GM10248 (cell line): ENCODE data around the gene AKAP12.

Source experiments
- CTCF ChIA-PET: fragments of 300-600 bp; sonication (Branson Sonifier 250); formaldehyde crosslinking; extraction: SDS; loops from one replicate; lab custom pipeline; 2021; ENCODE audit warnings: antibody characterized with exemption; lab: Yijun Ruan, JAX
- POLR2A ChIA-PET: fragments of 350-650 bp; sonication (Branson Sonifier 250); formaldehyde crosslinking; extraction: SDS; loops from one replicate; lab custom pipeline; 2020; ENCODE audit warnings: antibody characterized with exemption; lab: Yijun Ruan, JAX
- DNase-seq: peaks from one replicate; pipeline ENCODE4 v3.0.0; 2012; ENCODE audit errors: extremely low spot score
- CTCF ChIP-seq: IDR thresholded peaks from 2 replicates; pipeline ENCODE4 v1.5.1; 2012; ENCODE audit warnings: mild to moderate bottlenecking, low read depth; ENCODE audit errors: extremely low read depth, missing control alignments, control extremely low read depth

AKAP12 gene

GRCh38 chr6:151357758-151358436 is 118.1 kb downstream of the AKAP12 start:
- POLR2A ChIA-PET: no interaction called here
- CTCF ChIA-PET: interaction anchor here (0.9 to 3.0 kb wide), 6 partner anchors 9 to 344 kb away, joined by 3 to 16 read pairs (median 4); no protein-coding TSS in a partner anchor
- no peak for DNase-seq
- TF ChIP-seq CTCF: no peak

GRCh38 chr6:151358475-151358874 is 118.7 kb downstream of the AKAP12 start:
- POLR2A ChIA-PET: no interaction called here
- no peak for DNase-seq
- CTCF ChIA-PET: interaction anchor here (0.9 to 3.0 kb wide), 5 partner anchors 10 to 344 kb away, joined by 3 to 16 read pairs (median 3); no protein-coding TSS in a partner anchor
- no peak for TF ChIP-seq CTCF

GRCh38 chr6:151359486-151359885 is 119.7 kb downstream of the AKAP12 start:
- ChIA-PET POLR2A (no interaction called here), CTCF (interaction anchor here (2.5 to 3.0 kb wide), 2 partner anchors 24 to 35 kb away, joined by 11 to 16 read pairs; no protein-coding TSS in a partner anchor)
- TF ChIP-seq CTCF: no peak
- DNase-seq: no peak

GRCh38 chr6:151365233-151365632 is 125.5 kb downstream of the AKAP12 start:
- no peak for TF ChIP-seq CTCF
- POLR2A ChIA-PET: no interaction called here
- DNase-seq: no peak
- CTCF ChIA-PET: interaction anchor here (0.6 to 1.6 kb wide), 2 partner anchors 41 to 473 kb away, joined by 3 to 4 read pairs; no protein-coding TSS in a partner anchor

- DNase-seq: no peak
- ChIA-PET POLR2A (no interaction called here), CTCF (interaction anchor here (1.2 to 1.7 kb wide), 2 partner anchors 28 to 481 kb away, joined by 3 to 4 read pairs; no protein-coding TSS in a partner anchor)
- TF ChIP-seq CTCF: no peak
Observed at GRCh38 chr6:151370509-151371078, 130.8 kb downstream of the AKAP12 start.

- DNase-seq: no peak
- ChIA-PET CTCF (interaction anchor here (1.6 to 1.9 kb wide), 2 partner anchors 16 to 480 kb away, joined by 4 to 5 read pairs; no protein-coding TSS in a partner anchor), POLR2A (no interaction called here)
- TF ChIP-seq CTCF: no peak
Observed at GRCh38 chr6:151372164-151372563, 132.4 kb downstream of the AKAP12 start.
